ENCODE data around the gene CALML4. TPM values are rescaled to one million over a fixed set of nuclear protein-coding genes. Genes with fewer than 3 reads are reported as not detected.

CALML4 gene
- total RNA-seq, 4 donors from 2014 or later: 1.6 to 5.3 (median 3.3) TPM

- no peak overlapping the region for H3K27ac ChIP-seq
- H3K4me1 ChIP-seq: peaks cover 14 to 45% (median 25%) of the 10 kb centered on the region in 3 donors
- no peak overlapping the region for H3K4me3 ChIP-seq
Observed at GRCh38 chr15:68207176-68207935, 2.2 kb upstream of the CALML4 start.

GRCh38 chr15:68206711-68207151 lies 1.6 kb upstream of the CALML4 start:
- DNase-seq: no peak
- peaks cover 0 to 8% (median 0%) of the 10 kb centered on the region in 3 donors for H3K36me3 ChIP-seq
- WGBS, 2 donors: 93% methylated on average over 6 to 10 of the region's 12 CpGs
- intact Hi-C loops (cut with DNase I): no loop called here
- H3K4me3 ChIP-seq: no peak overlapping the region
- H3K4me1 ChIP-seq: peaks cover 14 to 45% (median 25%) of the 10 kb centered on the region in 3 donors
- H3K27me3 ChIP-seq: no peaks in the 10 kb centered on the region
- H3K9me3 ChIP-seq: no peaks in the 10 kb centered on the region
- peak overlapping the region in 1 of 4 donors; percentile 83 for H3K27ac ChIP-seq
- TF ChIP-seq POLR2A (IDR thresholded peaks at IDR 0.05) (no peak), CTCF (IDR thresholded peaks at IDR 0.05) (no peak)

More at GRCh38 chr15:68207176-68207935, 2.2 kb upstream of the CALML4 start:
- intact Hi-C loops (cut with DNase I): no loop called here
- no peaks in the 10 kb centered on the region for H3K27me3 ChIP-seq
- DNase-seq: no peak
- no peak for TF ChIP-seq POLR2A (IDR thresholded peaks at IDR 0.05)
- H3K36me3 ChIP-seq: peaks cover 0 to 8% (median 0%) of the 10 kb centered on the region in 3 donors
- 80 to 100% methylated on average over 3 to 6 of the region's 12 CpGs for WGBS, 2 donors
- no peaks in the 10 kb centered on the region for H3K9me3 ChIP-seq

- H3K4me1 ChIP-seq: peaks cover 14 to 44% (median 25%) of the 10 kb centered on the region in 3 donors
- no peaks in the 10 kb centered on the region for H3K27me3 ChIP-seq
- peak overlapping the region; percentile 17 to 83 (median 60) for H3K27ac ChIP-seq
- peaks cover 0 to 8% (median 0%) of the 10 kb centered on the region in 3 donors for H3K36me3 ChIP-seq
- intact Hi-C loops (cut with DNase I): no loop called here
- DNase-seq: no peak
- WGBS, 2 donors: 45 to 85% methylated on average over 6 to 11 of the region's 14 CpGs
- H3K4me3 ChIP-seq: peak overlapping the region in 3 of 4 donors; percentile 11 to 43 (median 14)
- no peak for TF ChIP-seq POLR2A (IDR thresholded peaks at IDR 0.05)
- TF ChIP-seq CTCF (IDR thresholded peaks at IDR 0.05): no peak
- no peaks in the 10 kb centered on the region for H3K9me3 ChIP-seq
Observed at GRCh38 chr15:68205954-68206539, 915 bp upstream of the CALML4 start.

- Histone ChIP-seq H3K27ac (peak overlapping the region; percentile 17 to 83 (median 60)), H3K4me1 (peaks cover 14 to 43% (median 20%) of the 10 kb centered on the region in 3 donors), H3K9me3 (no peaks in the 10 kb centered on the region), H3K4me3 (peak overlapping the region in 3 of 4 donors; percentile 11 to 43 (median 14)), H3K36me3 (peaks cover 0 to 8% (median 0%) of the 10 kb centered on the region in 3 donors), H3K27me3 (no peaks in the 10 kb centered on the region)
- intact Hi-C loops (cut with DNase I): no loop called here
- no peak for TF ChIP-seq CTCF (IDR thresholded peaks at IDR 0.05)
- WGBS, 2 donors: 73% methylated on average over 4 of the region's 13 CpGs; no CpG with 5 or more reads in 1 of the 2 donors
- no peak for DNase-seq
Observed at GRCh38 chr15:68205558-68205944, 419 bp upstream of the CALML4 start.

GRCh38 chr15:68204361-68204760 lies 771 bp downstream of the CALML4 start:
- DNase-seq: no peak

More at GRCh38 chr15:68204361-68204760, 771 bp downstream of the CALML4 start:
- Histone ChIP-seq H3K4me1 (peaks cover 14 to 44% (median 25%) of the 10 kb centered on the region in 3 donors), H3K4me3 (peak overlapping the region in 1 of 4 donors; percentile 43), H3K27ac (peak overlapping the region in 1 of 4 donors; percentile 83), H3K36me3 (peaks cover 0 to 6% (median 0%) of the 10 kb centered on the region in 3 donors), H3K27me3 (no peaks in the 10 kb centered on the region), H3K9me3 (no peaks in the 10 kb centered on the region)
- intact Hi-C loops (cut with DNase I): no loop called here
- TF ChIP-seq CTCF (IDR thresholded peaks at IDR 0.05) (no peak), POLR2A (IDR thresholded peaks at IDR 0.05) (no peak)
- 100% methylated on average over 4 of the region's 7 CpGs; no CpG with 5 or more reads in 1 of the 2 donors for WGBS, 2 donors
